Measurements from ENCODE around the gene WDR43.

WDR43 gene, protein sequence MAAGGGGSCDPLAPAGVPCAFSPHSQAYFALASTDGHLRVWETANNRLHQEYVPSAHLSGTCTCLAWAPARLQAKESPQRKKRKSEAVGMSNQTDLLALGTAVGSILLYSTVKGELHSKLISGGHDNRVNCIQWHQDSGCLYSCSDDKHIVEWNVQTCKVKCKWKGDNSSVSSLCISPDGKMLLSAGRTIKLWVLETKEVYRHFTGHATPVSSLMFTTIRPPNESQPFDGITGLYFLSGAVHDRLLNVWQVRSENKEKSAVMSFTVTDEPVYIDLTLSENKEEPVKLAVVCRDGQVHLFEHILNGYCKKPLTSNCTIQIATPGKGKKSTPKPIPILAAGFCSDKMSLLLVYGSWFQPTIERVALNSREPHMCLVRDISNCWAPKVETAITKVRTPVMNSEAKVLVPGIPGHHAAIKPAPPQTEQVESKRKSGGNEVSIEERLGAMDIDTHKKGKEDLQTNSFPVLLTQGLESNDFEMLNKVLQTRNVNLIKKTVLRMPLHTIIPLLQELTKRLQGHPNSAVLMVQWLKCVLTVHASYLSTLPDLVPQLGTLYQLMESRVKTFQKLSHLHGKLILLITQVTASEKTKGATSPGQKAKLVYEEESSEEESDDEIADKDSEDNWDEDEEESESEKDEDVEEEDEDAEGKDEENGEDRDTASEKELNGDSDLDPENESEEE

DNA sequence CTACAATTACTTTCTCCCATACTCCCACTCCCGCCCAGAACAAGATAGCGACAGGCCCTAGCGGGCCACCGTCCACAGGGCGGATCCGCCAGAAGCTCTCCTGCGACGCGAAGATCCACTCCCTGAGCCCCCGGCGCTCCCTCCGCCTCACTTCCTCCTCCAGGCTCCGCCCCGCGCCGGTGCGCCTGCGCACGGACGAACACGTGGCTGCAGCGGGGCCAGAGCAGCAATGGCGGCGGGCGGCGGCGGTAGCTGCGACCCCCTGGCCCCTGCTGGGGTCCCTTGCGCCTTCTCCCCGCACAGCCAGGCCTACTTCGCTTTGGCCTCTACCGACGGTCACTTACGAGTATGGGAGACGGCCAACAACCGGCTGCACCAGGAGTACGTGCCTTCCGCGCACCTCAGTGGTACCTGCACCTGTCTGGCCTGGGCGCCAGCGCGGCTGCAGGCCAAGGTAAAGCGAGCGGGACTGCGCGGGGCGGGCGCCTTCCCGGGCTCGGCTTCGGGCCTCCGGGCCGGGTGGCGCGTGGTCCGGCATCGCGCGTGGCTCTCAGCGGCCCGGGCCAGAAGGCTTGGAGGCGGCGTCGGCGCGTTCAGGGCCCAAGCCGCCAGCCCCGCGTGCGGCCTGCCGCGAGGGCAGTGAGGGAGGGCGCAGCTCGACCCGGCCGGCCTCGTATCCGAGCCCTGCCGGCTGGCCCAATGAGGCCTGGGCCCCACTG, at the start of gene WDR43:
TSS of gene WDR43 (plus strand) at position 198 of the 719 bp plus-strand sequence. CDS start at position 230, 32 bp downstream.
- DNase-seq: peak; percentile 100
- in situ Hi-C loops (cut with MboI; ENCODE audit: low pct_unique_long_range_greater_than_20kb, low sequenced_read_pairs): no loop called here

DNA sequence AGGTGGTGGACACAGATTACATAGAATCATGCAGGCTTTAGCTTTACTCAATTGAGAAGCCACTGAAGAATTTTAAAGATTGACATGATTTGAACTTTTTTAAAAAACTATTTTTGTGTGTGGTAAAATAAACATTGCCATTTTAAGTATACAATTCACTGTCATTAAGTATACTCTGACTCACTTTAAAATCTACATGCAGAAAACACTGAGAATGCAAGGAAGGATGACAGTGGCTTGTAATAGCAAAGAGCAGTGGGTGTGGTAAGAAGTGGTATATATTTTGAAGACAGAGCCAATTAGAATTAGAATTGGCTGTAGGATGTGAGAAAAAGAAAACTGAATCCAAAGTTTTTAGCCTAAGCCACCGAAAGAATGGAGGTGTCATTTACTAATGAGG, 39.3 kb upstream of the WDR43 start:
- DNase-seq: no peak

DNA sequence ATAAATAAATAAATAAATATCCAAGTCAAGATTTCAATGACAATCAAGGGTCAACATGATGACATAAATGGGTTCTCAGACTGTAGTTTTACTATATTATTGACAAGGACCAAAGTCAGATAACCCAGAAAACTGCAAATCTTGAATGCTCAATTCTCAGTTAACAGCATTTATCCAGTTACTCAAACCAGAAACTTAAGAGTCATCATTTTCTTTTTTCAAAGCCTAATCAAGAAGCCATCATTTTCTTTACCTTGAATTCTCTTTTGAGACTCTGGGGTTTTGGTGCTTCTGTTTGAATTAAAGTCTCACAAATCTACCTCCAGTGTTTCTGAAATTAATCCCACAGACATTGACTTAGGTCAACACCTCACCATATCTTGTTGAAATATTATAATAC, 38.5 kb upstream of the WDR43 start:
- in situ Hi-C loops (cut with MboI; ENCODE audit: low pct_unique_long_range_greater_than_20kb, low sequenced_read_pairs): no loop called here
- no peak for DNase-seq

More for the DNA sequence above, 39.3 kb upstream of the WDR43 start:
- in situ Hi-C loops (cut with MboI; ENCODE audit: low pct_unique_long_range_greater_than_20kb, low sequenced_read_pairs): no loop called here

DNA sequence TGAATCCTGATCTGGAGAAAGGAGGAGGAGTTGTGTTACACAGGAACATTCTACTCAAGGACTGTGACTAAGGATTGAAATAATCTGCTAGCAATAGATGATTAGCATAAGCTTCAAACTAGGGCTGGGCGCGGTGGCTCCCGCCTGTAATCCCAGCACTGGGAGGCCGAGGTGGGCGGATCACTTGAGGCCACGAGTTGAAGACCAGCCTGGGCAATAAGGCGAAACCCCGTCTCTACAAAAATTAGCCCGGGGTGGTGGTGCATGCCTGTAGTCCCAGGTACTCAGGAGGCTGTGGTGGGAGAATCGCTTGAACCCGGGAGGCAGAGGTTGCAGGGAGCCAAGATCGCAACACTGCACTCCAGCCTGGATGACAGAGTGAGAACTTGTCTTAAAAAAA, 25.9 kb upstream of the WDR43 start:
- no peak for DNase-seq
- in situ Hi-C loops (cut with MboI; ENCODE audit: low pct_unique_long_range_greater_than_20kb, low sequenced_read_pairs): no loop called here

DNA sequence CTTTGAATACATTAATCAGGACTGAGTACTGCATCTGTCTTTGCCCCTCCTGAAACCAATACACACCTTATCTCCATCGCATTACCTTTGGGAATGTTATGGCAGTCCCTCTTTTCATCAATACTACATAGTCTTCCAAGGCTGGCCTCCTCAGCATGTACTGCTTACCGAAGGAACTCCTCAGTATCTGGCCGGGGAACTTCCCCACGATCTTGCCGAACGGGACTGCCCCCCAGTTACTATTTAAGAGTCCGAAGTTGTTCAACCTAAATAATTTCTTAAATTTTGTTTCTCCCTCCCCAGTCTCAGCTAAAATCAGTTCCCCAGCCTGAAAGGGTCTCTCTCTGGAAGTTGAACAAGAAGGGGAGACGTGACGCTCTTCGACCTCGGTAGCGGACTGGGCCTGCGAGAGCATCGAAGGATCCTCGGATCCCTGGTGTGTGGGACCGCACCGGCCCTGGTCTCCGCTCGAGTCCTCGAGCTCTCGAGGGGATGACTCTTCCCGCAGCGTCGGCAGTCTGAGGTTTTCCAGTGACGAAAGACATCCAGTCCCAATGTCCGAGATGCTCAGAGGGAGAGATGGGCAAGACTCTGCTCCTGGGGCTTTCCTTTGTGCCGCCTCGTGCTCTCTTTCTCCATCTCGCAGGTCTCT, 24.8 kb upstream of the WDR43 start:
- no peak for DNase-seq
- in situ Hi-C loops (cut with MboI; ENCODE audit: low pct_unique_long_range_greater_than_20kb, low sequenced_read_pairs): no loop called here

DNA sequence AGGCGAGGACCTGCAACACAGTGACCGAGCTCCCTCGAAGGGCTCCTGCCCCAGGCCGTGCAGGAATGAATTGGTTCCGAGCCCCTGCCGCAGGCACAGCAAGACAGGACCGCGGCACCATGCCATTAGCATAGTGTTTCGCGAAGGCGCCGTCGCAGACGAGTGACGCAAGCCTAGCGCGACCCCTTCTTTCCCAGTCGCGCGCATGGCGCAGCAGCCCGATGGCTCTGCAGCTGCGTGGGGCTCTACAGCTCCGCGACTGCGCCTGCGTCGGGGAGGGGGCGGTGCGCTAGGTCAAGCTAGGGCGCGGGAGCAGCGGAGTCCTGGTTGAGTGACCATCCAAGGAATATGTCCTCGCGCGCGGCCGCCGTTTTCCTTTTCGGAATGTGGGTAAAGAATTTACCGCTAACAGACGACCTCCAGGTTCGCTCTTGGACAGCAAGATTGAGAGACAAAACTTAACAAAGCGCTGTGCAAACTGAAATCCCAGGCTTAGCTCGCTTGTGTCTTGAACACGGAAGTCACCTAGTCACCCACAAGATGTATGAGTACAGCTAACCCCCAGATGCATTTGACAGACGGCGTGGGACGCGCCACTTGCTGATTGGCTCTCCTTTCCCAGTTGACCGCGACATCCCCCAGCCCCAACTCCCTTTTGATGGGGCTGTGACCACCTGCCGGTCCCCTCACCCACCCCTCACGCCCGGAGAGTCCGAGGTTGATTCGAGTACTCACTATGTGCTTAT, 24.1 kb upstream of the WDR43 start, which contains the start of gene TRMT61B:
TSS of gene TRMT61B (minus strand) at position 164 of the 746 bp plus-strand sequence. CDS start at position 132, 32 bp downstream.
- in situ Hi-C loops (cut with MboI; ENCODE audit: low pct_unique_long_range_greater_than_20kb, low sequenced_read_pairs): no loop called here
- DNase-seq: peak; percentile 96

DNA sequence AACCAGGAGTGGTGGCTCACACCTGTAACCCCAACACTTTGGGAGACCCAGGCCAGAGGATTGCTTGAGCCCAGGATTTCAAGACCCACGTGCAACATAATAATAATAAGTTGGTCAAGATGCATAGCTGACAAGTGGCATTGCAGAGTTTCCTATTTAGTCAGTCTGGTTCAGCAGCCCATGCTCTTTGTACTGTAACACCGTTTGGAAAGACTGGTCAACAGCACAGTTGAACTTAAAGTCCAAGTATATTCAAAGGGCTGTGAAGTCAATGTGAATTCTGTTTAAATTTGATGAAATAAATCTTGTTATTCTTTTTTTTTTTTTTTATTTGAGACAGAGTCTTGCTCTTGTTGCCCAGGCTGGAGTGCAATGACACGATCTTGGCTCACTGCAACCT, 22.8 kb upstream of the WDR43 start:
- in situ Hi-C loops (cut with MboI; ENCODE audit: low pct_unique_long_range_greater_than_20kb, low sequenced_read_pairs): no loop called here
- DNase-seq: no peak

DNA sequence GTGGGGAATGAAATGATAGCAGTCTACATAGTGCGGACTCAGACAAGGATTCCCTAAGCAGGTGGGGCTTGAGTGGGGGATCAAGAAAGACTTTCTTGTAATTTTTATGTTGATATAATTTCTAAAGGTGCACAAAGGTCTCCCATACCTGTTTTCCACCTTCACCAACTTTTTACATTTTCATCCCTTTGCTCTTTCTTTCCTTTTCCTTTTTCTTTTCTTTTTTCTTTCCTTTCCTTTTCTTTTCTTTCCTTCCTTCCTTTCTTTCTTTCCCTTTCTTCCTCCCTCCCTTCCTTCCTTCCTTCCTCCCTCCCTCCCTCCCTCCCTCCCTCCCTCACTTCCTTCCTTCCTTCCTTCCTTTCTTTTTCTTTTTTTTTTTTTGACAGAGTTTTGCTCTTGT, 14.3 kb upstream of the WDR43 start:
- in situ Hi-C loops (cut with MboI; ENCODE audit: low pct_unique_long_range_greater_than_20kb, low sequenced_read_pairs): no loop called here
- DNase-seq: no peak

DNA sequence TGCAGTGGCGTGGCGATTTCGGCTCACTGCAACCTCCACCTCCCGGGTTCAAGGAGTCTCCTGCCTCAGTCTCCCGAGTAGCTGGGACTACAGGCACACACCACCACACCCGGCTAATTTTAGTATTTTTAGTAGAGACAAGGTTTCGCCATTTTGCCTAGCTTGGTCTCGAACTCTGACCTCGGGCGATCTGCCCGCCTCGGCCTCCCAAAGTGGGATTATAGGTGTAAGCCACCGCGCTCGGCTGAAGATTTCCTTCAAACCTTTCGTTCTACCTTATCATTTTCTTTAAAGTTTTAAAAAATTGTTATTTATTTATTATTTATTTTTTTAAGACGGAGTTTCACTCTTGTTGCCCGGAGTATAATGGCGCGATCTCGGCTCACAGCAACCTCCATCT, 979 bp upstream of the WDR43 start:
- in situ Hi-C loops (cut with MboI; ENCODE audit: low pct_unique_long_range_greater_than_20kb, low sequenced_read_pairs): no loop called here
- no peak for DNase-seq

DNA sequence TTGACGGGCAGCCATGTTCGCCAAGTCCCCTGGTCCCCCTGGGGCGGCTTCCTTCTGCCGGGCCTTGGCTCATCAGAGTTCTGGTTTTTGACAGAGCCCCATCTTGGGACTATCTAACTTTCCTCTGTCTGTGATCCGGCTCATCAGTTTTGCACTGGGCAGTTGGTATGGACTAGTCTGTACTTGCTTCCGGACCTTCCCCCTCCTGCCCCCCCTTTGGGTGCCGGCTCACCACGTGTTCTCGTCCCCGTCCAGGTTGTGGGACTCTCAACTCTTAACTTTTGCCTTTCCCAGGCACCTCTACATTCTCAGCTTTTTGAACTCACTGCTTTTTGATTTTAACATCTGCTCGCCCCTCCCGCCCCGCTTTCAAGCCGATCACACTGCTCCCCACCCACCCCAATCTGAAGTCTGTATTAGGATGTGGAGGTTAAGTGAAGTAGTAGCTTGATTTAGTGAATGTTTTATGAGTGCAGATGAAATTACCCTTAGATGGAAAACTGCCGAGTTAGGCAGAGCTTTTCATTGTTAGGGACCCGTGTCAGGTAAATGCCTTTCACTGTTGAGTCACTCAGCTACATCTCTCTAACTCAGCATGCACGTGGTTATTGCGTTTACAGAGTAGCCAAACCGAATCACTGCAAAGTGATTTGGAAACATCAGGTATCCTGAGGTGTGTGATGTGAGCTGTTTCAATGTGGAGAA, 874 bp downstream of the WDR43 start:
- DNase-seq: peak; percentile 64
- in situ Hi-C loops (cut with MboI; ENCODE audit: low pct_unique_long_range_greater_than_20kb, low sequenced_read_pairs): no loop called here

DNA sequence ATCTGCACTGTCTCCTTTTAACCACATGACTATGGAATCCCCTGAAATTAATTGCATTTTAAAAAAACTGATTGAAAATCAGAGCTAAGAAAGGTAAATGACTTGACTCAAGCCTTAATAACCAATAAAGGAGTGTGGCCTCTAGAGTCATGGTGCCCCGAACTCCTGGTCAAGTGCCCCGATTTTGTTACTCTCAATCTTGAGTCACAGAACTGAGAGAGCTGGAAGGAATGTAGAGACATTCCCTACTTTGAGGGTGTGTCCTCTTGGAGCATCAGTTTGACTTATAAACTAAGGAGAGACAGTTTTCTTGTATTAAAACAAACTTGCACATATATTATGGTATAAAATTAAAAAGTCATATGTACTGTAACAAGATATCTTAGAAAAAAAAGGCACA, 2.4 kb downstream of the WDR43 start:
- in situ Hi-C loops (cut with MboI; ENCODE audit: low pct_unique_long_range_greater_than_20kb, low sequenced_read_pairs): no loop called here
- DNase-seq: no peak

DNA sequence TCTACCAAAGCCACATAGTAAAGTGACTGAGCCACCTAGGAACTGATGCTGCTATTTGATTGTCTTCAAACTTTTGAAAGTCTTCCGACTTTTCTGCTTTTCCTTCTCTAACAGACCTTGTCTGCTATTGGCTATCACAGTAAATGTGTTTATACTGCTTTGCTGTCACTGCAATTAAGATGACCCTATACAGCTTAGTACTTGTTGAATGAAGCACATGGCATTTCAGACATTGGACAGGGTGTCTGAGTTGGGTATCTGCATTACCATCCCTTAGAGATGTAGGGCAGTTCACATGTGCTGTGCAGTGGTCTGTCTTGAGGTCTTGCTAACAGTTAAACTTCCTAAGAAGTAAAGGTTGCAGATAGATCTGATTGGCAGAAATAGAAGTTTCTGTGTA, 3.6 kb downstream of the WDR43 start:
- no peak for DNase-seq
- in situ Hi-C loops (cut with MboI; ENCODE audit: low pct_unique_long_range_greater_than_20kb, low sequenced_read_pairs): no loop called here

DNA sequence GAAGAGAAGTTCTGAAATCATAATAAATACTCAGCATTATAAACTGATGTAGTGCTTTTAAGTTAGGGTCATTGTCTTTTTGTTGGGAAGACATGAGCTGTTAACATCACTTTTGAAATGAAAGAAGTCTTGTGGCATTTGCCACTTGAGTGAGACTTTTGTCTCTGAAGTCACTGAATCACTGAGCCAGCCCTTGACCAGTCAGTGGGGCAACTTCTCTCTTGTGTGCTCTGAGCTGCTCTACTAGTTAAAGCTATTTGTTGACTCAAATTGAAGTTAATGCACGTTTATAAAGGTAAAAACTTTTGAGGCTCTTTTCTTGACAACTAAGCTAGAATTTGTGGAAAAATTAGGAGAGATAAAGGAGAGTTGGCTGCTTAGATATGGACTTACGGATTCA, 6.7 kb downstream of the WDR43 start:
- no peak for DNase-seq
- in situ Hi-C loops (cut with MboI; ENCODE audit: low pct_unique_long_range_greater_than_20kb, low sequenced_read_pairs): no loop called here

DNA sequence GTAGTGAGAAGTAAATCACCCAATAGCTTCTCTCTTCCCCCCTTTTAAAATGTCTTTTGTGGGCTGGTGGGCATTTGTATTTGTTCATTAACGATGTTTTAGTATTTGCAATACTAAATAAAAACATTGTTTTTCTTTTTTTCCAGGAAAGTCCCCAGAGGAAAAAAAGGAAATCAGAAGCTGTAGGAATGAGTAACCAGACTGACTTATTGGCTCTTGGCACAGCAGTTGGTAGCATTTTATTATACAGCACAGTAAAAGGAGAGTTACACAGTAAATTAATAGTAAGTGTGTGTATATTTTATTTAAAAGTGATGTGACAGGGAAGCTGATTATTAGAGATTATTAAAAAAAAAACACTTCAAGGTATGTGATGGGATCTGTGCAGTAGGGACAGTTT, 7.4 kb downstream of the WDR43 start:
- in situ Hi-C loops (cut with MboI; ENCODE audit: low pct_unique_long_range_greater_than_20kb, low sequenced_read_pairs): no loop called here
- no peak for DNase-seq

DNA sequence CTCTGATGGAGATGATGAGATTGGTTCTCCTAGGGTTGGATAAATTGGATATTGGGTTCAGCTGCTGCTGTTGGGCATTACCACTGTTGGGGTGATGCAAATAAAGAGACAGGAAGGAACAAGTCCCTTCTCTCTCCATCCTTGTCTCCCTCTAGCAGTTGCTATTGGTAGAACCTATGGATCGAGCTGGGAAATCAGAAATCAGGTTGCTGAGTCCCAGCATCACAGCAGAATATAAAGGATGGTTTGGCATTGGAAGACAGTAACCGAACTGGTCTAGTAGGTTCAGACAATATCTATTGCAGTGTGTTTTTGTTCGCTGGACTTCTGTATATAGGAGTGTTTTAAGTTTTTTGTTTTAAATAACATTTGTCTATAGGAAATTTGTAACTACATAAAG, 8.1 kb downstream of the WDR43 start:
- in situ Hi-C loops (cut with MboI; ENCODE audit: low pct_unique_long_range_greater_than_20kb, low sequenced_read_pairs): no loop called here
- DNase-seq: no peak

DNA sequence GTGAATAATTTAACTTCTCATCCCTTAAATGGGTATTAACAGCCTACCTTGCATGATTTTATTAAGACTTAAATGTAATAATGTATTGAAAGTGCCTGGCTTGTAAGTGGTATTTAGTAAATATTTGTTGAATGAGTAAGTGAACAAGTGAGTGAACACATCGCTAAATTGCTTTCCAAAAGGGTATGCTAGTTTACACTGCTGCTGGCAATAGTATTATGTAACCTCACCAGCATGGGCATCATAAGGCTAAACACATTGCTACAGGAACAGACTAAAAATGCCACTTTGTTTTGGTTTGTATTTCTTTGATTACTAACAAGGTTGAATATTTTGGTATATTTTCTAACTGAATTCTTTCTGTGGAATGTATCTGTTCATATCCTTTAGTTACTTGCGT, 9.8 kb downstream of the WDR43 start:
- no peak for DNase-seq
- in situ Hi-C loops (cut with MboI; ENCODE audit: low pct_unique_long_range_greater_than_20kb, low sequenced_read_pairs): no loop called here

DNA sequence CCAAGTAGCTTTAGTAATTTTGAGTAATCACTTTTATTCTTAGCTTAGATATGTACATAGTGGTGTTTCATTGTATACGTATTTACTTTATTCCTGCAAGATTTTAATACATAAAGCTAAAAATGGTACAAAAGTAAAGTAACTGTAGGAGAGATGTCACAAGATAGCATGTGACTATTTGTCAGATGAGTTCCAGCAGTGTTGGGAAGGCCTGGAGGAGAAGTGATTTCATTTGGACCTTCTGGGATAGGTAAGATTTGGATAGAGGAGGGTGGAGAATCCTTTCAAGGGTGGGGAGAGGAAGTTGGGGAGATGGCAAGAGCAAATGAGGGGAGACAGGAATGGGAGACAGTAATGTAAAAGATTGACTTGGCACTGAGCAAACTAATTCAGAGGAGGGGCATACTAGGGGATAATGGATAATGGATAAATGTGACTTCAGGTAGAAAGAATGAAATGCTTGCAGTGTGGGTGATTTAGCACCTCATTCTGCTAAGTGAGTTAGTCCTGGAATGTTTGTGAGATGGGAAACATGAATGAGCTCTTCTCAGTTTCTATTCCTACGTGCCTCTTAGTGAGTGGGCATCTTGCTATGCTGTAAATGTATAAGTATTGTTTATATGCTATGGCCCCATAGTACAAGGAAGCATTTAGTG, 10.5 kb downstream of the WDR43 start:
- in situ Hi-C loops (cut with MboI; ENCODE audit: low pct_unique_long_range_greater_than_20kb, low sequenced_read_pairs): no loop called here
- DNase-seq: no peak

DNA sequence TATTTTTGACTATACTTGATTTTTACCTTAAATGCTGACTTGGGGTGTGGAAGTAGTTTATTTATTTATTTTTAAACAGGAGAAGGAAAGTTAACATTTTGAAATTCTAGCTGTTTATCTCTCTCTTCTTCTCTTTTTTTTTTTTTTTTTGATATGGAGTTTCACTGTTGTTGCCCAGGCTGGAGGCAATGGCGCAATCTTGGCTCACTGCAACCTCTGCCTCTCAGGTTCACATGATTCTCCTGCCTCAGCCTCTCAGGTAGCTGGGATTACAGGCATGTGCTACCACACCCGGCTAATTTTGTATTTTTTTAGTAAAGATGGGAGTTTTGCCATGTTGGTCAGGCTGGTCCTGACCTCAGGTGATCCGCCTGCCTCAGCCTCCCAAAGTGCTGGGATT, 11.1 kb downstream of the WDR43 start:
- DNase-seq: no peak
- in situ Hi-C loops (cut with MboI; ENCODE audit: low pct_unique_long_range_greater_than_20kb, low sequenced_read_pairs): no loop called here

All from KBM-7 (cell line).